D721Med (cell line): ENCODE measurements around the gene TNFAIP8L3.

Experiments
- DNase-seq: peaks from one replicate; pipeline ENCODE4 v3.0.0; 2011; ENCODE audit warnings: low spot score; ENCODE audit not compliant: insufficient read length
- FAIRE-seq: peaks from 2 replicates; lab custom pipeline; 2011; peaks lifted over from hg19 to GRCh38; lab: Jason Lieb, UNC
- CTCF ChIP-seq: IDR thresholded peaks from 2 replicates; pipeline ENCODE4 v1.5.1; 2012; ENCODE audit warnings: mild to moderate bottlenecking, control low read depth; ENCODE audit not compliant: insufficient read depth; ENCODE audit errors: missing control alignments

The TNFAIP8L3 gene

GRCh38 chr15:51007131-51007666, 87.5 kb downstream of the TNFAIP8L3 start:
- DNase-seq (no peak), FAIRE-seq (no peak)
- TF ChIP-seq CTCF, result no peak
